ENCODE measurements around the gene C1QTNF8.

DNA sequence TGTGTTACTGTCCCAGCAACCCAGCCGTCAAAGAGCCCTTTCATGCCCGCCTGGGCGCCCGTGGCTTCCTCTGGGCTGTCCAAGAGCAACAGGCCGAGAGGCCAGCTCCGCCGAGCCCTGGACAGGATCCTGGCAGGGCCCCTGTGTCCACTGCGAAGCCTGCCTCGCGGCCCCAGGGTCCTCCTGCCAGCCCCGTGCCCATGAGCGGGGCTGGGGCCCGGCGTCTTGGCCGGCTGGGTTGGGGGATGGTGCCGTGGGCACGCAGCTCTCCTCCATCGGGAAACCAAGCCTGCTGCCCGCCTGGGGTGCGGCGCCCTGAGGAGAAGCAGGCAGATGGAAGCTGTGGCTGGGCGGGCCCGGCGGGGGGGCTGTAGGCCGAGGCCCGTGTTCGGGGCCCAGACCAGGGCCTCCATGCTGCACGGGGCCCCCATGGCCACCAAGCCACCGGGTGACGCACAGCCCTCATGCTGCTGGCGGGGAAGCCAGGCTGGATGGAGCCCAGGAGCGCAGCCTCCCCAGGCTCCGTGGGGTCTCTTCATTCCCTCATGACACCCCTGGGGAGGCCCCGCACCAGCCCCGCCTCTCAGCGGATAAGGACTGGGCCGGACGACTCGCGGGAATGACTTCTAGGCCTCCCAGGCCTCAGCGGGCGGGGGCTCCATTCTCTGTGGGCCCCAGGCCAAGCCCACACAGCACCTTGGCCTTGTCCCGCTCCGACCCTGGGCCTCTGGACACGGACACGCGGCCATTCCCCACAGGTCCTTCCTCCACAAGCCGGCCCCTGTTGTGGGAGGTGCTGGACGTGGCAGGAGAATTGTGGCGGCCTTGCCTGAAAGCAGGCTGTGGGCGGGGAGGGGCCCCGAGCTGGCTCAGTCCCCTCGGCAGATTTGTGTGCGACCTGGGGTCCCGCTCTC is at the start of gene C1QTNF8:
- TF ChIP-seq, protein P1, sequence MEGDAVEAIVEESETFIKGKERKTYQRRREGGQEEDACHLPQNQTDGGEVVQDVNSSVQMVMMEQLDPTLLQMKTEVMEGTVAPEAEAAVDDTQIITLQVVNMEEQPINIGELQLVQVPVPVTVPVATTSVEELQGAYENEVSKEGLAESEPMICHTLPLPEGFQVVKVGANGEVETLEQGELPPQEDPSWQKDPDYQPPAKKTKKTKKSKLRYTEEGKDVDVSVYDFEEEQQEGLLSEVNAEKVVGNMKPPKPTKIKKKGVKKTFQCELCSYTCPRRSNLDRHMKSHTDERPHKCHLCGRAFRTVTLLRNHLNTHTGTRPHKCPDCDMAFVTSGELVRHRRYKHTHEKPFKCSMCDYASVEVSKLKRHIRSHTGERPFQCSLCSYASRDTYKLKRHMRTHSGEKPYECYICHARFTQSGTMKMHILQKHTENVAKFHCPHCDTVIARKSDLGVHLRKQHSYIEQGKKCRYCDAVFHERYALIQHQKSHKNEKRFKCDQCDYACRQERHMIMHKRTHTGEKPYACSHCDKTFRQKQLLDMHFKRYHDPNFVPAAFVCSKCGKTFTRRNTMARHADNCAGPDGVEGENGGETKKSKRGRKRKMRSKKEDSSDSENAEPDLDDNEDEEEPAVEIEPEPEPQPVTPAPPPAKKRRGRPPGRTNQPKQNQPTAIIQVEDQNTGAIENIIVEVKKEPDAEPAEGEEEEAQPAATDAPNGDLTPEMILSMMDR (IDR thresholded peaks at IDR 0.05): no peak
- TF ChIP-seq MYC (IDR thresholded peaks at IDR 0.05; ENCODE audit: borderline replicate concordance, low read length): no peak
- no peak for TF ChIP-seq SREBF2 (IDR thresholded peaks at IDR 0.05)
- TF ChIP-seq EP300 (IDR thresholded peaks at IDR 0.05): no peak
- no peak for TF ChIP-seq CEBPB (IDR thresholded peaks at IDR 0.05)
- TF ChIP-seq, protein P2, sequence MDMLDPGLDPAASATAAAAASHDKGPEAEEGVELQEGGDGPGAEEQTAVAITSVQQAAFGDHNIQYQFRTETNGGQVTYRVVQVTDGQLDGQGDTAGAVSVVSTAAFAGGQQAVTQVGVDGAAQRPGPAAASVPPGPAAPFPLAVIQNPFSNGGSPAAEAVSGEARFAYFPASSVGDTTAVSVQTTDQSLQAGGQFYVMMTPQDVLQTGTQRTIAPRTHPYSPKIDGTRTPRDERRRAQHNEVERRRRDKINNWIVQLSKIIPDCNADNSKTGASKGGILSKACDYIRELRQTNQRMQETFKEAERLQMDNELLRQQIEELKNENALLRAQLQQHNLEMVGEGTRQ (IDR thresholded peaks at IDR 0.05): no peak
- TF ChIP-seq BHLHE40 (IDR thresholded peaks at IDR 0.05; ENCODE audit: low read depth, low read length): no peak
- no peak for TF ChIP-seq POLR2A (IDR thresholded peaks at IDR 0.05; ENCODE audit: low read length)

All from A549 (cell line).